Measurements from ENCODE around the gene MACROD2. TPM values are rescaled to one million over a fixed set of nuclear protein-coding genes. Genes with fewer than 3 reads are reported as not detected.

MACROD2 gene
- total RNA-seq, 1 donor = 0.81 TPM

DNA sequence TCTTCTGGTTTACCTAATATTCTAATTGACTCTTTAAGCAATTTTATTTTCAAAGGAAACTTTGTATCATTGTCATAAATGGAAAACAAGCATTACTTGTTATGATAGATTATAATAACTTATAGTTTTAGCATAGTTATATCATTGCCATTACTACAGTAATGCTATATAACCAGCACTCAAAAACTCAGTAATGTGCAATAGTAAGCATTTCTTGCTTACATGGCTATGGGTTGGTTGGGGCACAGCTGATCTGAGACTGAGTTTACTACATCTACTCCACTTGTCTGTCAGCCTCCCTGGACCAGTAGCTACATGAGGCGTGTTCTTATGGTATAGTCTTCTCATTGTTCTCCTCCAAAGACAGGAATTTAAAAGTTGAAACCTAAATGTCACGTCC, 1427.7 kb downstream of the MACROD2 start:
- no peak for DNase-seq (ENCODE audit: low read depth in 2 of 3, low spot score in 2 of 3)

DNA sequence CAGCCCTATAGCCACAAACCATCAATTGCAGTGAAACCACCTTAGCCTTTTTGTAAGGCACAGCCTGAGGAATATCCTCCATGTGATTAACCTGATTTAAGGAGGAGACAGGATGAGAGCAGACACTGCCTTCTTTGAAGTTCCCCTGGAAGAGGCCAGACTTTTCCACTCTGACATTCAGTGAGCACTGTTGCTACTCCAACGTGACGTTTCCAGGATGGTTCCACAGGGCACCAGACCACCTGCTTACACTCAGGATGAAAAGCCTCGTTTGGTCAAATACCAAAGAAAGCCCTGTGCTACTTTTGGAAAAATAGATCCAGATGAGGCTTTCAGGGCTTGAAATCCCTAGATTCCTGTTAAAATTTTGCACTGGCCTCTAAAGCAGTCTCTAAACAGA, 1444.2 kb downstream of the MACROD2 start:
- no peak for DNase-seq (ENCODE audit: low read depth in 2 of 3, low spot score in 2 of 3)

DNA sequence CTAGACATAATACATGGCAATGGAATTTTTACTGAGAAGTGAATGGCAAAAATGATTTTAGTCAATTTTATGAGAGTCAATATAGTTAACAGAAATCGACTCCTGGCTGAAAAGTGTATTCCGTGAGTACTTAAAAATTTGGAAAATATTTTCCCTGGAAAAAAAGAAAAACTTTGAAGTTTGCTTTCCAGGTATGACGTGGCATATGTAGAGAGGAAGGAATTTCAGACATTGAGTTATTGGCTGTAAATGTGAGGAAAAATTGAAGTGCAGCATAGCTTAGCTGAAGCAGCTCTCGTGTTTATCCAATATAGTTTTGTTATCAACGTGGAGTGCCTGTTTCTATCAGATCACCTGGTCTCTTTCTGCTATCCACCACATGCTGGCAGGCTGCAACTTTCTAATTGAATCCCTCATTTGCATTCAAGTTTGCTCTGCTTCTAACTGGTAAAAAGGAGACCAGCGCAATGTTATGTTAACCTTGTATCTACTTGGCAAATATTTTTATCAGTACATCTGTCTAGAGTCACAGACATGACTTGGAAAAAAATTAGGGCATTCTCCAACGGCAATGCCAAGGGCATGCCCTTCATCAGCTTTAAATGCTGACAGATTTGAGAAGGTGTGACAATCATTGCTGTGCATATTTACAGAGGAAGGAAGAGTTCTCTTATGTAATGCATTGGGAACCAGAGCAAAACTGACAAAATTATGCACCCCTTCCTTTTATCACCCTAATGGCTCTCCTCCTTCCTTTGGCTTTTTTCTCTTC, 1444.9 kb downstream of the MACROD2 start:
- no peak for DNase-seq (ENCODE audit: low read depth in 2 of 3, low spot score in 2 of 3)

DNA sequence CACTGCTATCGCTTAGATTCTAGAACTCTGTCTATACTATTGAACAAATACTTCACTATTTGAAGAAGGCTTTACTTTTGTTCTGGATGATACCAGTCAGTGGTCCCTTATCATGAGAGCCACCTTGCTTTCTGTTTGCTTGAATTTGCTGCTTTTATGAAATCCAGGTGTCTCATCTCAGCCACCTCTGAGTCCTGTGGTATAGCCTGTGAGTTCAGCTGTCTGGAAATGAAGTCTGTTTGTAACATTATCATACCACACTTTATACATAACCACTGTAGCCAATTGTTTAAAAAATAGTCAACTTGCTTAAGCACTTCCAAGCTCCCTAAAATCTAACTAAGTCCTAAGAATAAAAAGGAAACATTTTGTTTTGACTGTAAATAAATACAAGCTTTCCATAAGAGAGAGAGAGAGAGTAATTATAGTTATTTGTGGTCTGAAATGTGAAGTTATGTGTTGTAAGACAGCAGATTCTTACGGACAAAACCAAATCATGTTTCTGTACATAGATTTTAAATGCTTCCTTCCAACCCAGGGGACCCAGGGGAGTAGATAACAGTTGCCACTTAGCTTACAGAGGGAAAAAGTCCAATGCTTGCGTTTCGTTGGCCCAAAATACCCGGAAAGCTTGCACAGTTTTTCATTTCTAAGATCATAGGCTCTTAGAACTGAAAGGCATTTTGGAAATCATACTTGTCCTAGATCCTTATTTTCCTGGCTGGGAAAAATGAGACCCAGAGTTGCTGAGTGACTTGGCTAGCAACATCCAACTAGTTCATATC, 1449.9 kb downstream of the MACROD2 start:
- no peak for DNase-seq (ENCODE audit: low read depth in 2 of 3, low spot score in 2 of 3)

DNA sequence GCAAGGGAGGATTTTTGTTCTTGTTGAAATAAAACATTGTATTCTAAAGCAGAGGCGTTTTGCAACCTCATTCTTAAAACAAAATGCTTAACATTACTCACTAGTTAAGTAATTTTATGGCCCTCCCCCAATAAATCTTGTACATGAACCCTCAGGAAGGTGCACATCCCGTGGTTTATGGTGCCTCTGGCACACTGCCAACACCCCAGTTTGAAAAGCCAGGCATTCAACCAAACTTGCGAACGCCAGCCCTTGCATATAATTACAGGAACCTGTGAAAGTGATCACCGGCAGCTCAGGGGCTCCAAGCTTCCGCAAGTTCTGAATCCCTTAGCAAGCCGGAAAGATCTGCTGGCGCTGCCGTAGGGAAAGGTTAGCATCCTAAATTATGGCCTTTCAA, 1451.1 kb downstream of the MACROD2 start:
- peak in 2 of 3 donors; percentile 22 for DNase-seq (ENCODE audit: low read depth in 2 of 3, low spot score in 2 of 3)

DNA sequence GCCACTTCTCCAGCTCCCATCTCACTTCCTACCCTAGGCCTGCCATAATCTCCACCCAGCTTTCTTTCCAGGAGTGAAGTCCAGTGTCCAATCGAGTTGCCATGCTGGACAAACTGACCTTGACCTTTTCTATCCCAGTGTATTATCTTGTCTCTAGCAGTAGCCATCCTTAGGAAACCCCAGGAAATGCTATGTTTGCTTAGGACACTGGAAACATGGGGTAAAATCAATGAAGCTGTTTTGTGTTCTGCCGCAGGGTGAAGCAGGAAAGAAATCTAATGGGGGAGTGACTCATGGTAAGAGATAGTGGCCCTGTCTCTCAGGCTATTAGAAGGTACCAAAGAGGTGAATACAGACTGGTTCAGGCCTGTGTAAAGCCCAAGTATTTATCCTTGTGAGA, 1452.2 kb downstream of the MACROD2 start:
- DNase-seq (ENCODE audit: low read depth in 2 of 3, low spot score in 2 of 3) = no peak

DNA sequence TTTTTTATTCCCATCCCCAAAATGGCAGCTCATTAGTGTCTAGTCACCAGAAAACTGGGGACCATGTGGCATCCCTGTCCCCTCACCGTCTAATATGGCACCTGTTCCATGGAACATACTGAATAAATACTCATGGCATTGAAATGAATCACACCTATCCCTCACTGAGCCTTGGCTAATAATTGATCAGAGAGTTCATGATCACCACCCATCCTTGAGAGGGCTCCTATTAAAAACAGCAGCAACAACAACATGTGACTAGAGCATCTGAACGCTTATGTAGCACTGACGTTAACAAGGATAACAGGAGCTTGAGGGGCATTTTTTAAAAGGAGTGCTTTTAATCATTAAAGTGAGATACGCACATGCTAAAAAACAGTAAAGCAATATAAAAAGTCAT, 1453.7 kb downstream of the MACROD2 start:
- no peak for DNase-seq (ENCODE audit: low read depth in 2 of 3, low spot score in 2 of 3)

DNA sequence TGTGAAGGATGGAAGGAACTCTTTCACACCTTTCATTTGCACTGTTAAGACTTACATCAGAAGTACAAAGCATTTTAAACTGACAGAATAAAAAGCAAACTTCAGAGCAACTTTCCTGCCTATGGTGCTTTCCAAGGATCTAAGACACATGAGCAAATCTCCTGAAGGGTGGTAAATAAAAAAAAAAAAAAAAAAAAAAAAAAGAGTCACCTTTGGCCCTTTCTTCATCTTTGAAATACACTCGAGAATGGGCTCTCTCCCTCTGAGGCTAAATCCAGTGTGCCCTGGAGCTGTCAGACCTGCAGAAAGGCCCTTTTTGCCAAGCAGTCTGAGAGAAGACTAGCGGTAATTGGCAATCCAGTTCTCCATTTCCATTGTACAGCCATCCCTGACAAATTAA, 1455.9 kb downstream of the MACROD2 start:
- DNase-seq (ENCODE audit: low read depth in 2 of 3, low spot score in 2 of 3) = no peak

DNA sequence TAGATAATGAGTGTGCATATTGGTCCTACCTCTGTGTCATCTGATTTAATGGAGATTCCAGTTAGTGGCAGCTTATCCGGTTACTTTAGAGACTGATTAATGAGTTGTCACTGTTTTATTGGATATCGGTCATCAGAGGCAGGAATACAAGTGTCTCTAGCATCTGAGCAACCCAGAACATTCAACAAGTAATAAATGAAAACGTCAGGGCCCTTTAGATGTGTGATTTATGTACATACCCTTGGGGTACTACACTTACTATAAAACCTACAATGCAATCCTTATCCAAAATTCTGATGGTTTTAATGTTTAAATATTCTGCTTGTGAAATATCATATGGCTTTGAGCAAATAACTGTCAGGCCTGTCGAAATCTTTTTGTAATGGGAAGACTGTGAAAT, 1460.0 kb downstream of the MACROD2 start:
- no peak for DNase-seq (ENCODE audit: low read depth in 2 of 3, low spot score in 2 of 3)

DNA sequence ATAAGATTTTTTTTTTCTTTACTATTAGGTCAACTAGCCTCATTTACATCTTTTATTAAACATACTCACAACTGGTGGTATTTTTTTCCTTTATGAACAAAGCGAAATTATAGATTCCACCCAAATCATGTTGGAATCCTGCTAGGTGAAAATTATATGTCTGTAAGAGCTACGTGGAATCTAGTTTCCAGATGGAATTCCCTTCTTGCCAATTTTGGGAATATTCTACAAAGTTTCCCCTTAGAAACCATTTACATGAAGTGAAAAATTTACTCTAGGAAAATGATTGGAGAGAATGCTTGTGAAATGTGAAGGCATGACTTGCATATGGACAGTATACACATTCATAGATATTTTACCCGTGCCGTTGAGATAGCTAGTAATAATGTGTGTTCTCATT, 1466.6 kb downstream of the MACROD2 start:
- no peak for DNase-seq (ENCODE audit: low read depth in 2 of 3, low spot score in 2 of 3)

DNA sequence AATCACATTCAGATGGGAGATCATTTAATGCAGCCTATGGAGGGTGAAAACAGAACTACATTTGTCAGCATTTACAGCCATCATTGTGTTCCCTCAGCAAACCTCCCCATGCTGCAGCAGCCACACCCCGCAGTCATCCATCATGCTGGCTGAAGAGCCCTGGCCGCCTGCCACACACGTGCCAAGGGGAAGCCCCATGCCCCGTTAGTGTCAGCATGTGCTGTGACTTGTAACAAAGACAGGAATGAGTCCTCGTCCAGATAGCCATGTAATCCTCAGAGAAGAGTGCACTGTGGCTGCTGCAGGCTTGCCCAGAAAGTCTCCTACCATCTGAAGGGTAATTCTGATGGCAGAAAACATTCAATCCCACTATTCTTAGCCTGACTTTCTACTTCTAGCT, 1480.2 kb downstream of the MACROD2 start:
- peak in 2 of 3 donors; percentile 3 to 10 for DNase-seq (ENCODE audit: low read depth in 2 of 3, low spot score in 2 of 3)

DNA sequence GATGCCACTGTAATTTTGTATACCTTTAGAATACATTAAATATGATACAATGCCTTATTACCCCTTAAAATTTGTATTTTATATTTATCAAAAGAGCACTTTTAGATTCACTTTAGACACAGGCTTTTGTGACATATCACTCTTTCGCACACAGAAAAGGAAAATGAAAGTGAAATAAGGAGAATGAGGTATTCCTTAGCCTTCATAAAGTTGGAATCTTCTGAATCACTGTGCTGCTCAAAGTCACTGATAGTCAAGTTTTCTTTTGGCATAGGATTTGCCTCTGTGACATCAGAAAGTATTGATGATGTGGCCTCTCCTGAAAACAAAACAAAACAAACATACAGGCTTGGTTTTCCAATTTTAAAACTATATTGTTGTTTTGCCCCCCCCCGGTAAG, 1480.9 kb downstream of the MACROD2 start:
- no peak for DNase-seq (ENCODE audit: low read depth in 2 of 3, low spot score in 2 of 3)

DNA sequence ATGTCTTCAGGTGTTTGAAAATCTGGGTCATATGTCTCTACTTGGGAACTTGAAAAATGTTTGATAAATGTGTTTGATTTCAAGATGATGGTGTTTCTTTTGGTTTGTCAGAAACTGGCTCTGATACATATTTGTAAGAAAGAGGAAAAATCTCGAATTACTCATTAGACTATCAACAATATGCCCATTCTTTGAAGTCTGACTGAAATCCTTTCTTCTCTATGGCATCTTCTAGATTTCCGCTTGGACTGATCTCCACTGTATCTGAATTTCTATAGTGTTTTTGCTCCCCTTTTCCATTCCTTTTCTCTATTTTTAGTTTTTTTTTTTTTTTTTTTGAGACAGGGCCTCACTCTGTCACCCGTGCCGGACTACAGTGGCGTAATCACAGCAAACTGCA, 1481.5 kb downstream of the MACROD2 start:
- DNase-seq (ENCODE audit: low read depth in 2 of 3, low spot score in 2 of 3) = no peak

DNA sequence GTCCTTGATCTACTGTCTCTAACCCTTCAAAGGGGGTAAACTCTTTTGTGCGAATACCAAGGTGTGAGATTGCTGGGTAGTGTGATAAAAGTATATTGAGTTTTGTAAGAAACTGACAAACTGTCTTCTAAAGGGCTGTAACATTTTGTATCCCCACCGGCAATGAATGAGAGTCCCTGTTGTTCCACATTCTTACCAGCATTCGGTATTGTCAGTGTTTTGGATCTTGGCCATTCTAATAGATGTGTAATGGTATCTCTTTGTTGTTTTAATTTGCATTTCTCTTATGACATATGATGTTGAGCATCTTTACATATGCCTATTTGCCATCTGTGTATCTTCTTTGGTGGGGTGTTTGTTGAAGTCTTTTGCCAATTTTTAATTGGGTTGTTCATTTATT, 1487.2 kb downstream of the MACROD2 start:
- no peak for DNase-seq (ENCODE audit: low read depth in 2 of 3, low spot score in 2 of 3)

DNA sequence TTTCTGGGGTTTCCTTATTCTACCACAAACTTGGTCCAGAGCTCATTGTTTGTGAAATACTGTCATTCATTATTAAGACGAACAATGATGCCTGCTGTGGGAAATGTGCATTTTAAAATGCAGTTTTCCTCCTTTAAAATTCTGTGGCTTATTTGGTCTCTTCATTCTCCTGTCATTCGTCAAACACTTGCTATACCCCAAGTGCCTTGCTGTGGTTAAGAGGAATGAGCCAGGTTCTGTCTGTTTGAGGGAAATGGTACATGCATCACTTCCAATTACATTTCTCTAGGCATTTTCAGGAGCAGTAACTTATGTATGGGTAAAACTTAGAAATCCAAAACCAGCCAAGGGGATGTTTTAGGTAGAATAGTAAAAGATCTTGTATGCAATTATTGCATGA, 1490.2 kb downstream of the MACROD2 start:
- no peak for DNase-seq (ENCODE audit: low read depth in 2 of 3, low spot score in 2 of 3)

DNA sequence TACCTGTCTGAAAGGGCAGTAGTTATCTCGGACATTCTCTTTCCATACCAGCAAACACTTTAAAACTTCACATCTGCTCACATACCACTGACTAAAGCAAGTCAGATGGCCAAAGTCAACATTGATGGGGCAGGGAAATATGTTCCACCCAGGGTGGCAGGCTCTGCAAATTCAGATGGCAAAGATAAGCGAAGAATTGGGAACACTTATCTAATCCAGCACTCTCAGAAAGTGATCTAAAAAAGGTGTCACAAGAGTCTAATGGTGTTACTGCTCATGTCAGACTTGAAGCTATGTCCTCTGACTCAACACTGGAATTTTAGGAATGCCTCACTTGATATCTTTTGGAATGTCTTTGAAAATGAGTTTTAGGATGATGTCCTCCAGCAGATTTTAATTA, 1491.7 kb downstream of the MACROD2 start:
- DNase-seq (ENCODE audit: low read depth in 2 of 3, low spot score in 2 of 3) = no peak

DNA sequence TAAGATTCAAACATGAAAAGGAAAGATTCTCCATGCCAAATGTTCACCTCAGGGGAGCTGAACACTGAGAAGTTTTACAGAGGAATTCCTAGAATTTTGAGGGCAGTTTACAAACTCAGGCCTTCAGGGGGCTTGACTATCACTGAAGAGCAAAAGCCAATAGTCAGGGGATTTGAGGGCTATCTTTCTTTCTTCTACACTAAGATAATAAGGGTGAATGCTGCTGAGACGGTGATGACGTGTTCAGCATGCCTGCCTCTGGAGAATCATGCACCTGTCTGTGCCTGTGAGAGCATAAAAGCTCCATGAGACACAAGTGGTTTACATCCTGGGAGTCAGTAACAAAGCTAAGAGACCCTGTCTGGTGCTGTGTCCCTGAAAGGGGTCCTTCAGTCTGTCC, 1492.4 kb downstream of the MACROD2 start:
- no peak for DNase-seq (ENCODE audit: low read depth in 2 of 3, low spot score in 2 of 3)

DNA sequence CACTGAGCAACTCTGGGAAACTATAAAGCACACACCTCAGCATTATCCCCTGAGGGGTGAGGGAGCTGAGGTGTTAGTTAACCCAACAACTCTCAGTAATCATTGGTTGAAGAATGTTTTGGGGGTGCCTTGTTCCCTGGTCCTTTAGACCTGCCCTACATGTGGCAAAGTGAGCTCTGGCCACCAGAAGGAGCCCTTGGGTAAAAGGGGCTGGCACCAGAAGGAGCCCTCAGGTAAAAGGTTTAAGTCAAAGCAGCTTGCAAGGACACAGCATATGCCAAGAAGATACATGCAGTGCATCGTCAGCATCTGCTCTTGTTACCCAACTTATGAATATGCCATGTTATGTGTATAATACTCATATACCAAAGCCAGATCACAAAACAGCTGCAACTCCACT, 1496.3 kb downstream of the MACROD2 start:
- peak in 1 of 3 donors; percentile 1 for DNase-seq (ENCODE audit: low read depth in 2 of 3, low spot score in 2 of 3)

DNA sequence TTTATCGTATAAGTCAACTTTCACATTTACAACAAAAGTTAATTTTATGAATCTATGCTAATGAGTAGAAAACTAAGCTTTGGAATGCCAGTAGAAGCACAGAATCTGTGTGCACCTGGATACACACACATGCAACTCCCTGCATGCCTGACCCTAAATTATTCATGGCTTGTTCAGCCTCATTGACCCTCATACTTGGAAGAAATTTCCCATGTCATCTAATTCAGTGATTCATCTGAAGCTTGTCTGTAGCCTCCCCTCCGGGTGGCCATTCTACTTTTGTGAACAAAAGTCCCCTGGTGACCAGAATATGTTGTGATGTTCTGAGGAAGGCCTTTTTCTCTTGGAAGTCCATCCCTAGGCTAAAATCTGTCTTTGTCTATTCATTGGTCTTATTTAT, 1499.5 kb downstream of the MACROD2 start:
- DNase-seq (ENCODE audit: low read depth in 2 of 3, low spot score in 2 of 3) = no peak

DNA sequence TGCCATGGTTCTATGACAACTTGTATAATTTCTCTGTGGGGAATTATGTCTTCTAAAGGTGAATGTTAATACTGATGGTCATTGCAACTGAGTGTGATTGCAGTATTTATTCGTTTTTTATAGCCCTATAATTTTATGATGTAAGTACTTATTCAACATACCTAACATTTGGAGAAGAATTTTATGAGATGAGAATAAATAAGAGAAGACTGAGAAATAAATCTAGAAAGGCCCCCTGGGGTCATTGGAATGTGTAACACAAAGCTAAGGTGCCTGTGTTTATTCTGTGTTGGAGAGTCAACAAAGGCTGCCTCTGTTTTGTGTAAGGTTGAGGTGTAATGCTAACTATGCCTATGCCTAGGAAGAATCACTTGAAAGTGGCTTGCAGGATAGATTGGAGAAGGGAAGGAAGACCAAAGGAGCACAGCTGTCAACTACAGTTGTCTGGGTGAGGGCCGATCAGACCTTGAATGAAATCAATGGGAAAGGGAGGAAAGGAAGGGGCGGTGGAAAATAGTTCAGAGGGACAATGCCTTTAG, 1501.3 kb downstream of the MACROD2 start:
- DNase-seq (ENCODE audit: low read depth in 2 of 3, low spot score in 2 of 3) = no peak

DNA sequence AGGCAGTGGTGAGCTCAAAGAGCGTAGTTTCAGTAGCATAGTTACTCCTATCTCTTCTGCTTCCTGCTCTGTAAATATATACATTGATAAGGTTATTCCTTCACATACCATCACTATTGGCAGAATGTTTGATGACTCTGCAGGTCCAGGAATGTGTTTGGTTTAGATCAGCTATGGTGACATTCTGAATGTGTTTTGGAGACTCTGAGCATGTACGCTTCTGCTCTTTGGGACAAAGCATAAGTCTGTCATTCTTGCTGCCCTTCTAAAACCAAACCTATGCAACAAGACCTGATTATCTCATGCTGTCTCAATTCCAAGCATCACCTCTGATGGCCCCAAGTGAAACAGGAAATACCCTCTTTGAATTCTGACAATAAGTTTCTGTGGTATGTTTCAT, 1503.6 kb downstream of the MACROD2 start:
- no peak for DNase-seq (ENCODE audit: low read depth in 2 of 3, low spot score in 2 of 3)

DNA sequence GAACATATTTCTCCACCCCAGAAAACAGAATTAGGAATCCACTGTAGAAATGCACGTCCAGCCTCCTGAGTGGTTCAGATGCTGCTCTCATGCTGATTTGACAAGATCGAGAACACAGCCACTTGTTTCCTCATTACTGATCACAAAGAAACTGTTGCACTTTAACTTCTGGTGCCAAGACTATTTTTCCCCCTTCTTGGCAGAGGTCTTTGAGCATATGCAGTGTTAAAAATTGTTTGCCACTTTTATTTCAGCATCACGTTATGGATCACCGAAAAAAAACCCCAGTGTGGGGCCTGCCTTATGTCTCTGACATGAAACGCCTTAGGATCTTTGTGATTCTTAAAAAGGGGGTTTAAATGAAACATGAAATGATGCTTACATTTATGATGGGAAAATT, 1511.0 kb downstream of the MACROD2 start:
- no peak for DNase-seq (ENCODE audit: low read depth in 2 of 3, low spot score in 2 of 3)

All from hematopoietic multipotent progenitor cell (in vitro differentiated cells).